Amniotic stem cell (primary cell): ENCODE measurements around the gene RELCH.

Experiments
- DNase-seq: peaks from one replicate; lab custom pipeline; 2025; lab: John Stamatoyannopoulos, UW

RELCH gene

GRCh38 chr18:62324917-62325805 lies 138.1 kb downstream of the RELCH start, which contains the start of gene TNFRSF11A:
TSS of gene TNFRSF11A (plus strand) at chr18:62325310. CDS start at chr18:62325353, 43 bp downstream.
- no peak for DNase-seq

GRCh38 chr18:62325806-62326645 lies 139.0 kb downstream of the RELCH start:
- DNase-seq, result no peak

GRCh38 chr18:62326646-62327348 lies 139.7 kb downstream of the RELCH start:
- DNase-seq, result no peak

GRCh38 chr18:62327977-62328376 lies 140.9 kb downstream of the RELCH start:
- no peak for DNase-seq

GRCh38 chr18:62328586-62329525 lies 141.8 kb downstream of the RELCH start:
- no peak for DNase-seq

GRCh38 chr18:62329691-62330454 lies 142.8 kb downstream of the RELCH start:
- no peak for DNase-seq

GRCh38 chr18:62330650-62331049 lies 143.6 kb downstream of the RELCH start:
- DNase-seq, result no peak

GRCh38 chr18:62331581-62332356 lies 144.7 kb downstream of the RELCH start:
- DNase-seq, result no peak

- DNase-seq, result no peak
Observed at GRCh38 chr18:62332431-62332830, 145.4 kb downstream of the RELCH start.

- no peak for DNase-seq
Observed at GRCh38 chr18:62332964-62333695, 146.1 kb downstream of the RELCH start.

- DNase-seq, result no peak
Observed at GRCh38 chr18:62334120-62334519, 147.1 kb downstream of the RELCH start.

GRCh38 chr18:62335494-62335893 lies 148.4 kb downstream of the RELCH start:
- DNase-seq, result no peak

GRCh38 chr18:62336618-62337017 lies 149.6 kb downstream of the RELCH start:
- no peak for DNase-seq

- no peak for DNase-seq
Observed at GRCh38 chr18:62337336-62337735, 150.3 kb downstream of the RELCH start.

GRCh38 chr18:62338446-62339105 lies 151.5 kb downstream of the RELCH start:
- no peak for DNase-seq

GRCh38 chr18:62339106-62339988 lies 152.3 kb downstream of the RELCH start:
- no peak for DNase-seq

GRCh38 chr18:62340996-62341395 lies 153.9 kb downstream of the RELCH start:
- no peak for DNase-seq
